ENCODE results near the gene KCNK3.

DNA sequence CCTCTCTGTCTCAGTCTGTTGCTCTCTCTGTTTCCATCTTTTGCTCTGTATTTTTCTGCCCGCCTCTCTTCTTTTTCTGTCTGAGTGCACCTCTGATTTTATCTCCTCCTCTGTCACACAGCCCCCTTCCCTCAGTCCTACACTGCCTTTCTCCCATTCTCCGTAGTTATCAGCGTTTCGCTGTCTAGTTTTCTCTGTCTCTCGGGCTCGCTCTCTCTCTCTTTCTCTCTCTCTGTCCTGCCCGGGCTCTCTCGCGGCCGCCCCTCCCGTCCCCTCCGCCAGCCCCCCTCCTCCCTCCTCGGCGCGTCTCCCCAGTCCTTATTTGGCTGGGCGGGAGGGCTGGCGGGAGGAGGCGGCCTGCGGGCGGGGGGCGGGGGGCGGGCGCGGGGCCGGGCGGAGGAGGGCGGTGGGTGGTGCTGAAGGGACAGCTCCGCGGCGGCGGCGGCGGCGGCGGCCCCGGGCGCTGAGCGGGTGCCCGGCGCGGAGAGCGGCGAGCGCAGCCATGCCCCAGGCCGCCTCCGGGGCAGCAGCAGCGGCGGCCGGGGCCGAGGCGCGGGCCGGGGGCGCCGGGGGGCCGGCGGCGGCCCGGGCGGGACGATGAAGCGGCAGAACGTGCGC, at the start of gene KCNK3:
- TF ChIP-seq, protein P1, sequence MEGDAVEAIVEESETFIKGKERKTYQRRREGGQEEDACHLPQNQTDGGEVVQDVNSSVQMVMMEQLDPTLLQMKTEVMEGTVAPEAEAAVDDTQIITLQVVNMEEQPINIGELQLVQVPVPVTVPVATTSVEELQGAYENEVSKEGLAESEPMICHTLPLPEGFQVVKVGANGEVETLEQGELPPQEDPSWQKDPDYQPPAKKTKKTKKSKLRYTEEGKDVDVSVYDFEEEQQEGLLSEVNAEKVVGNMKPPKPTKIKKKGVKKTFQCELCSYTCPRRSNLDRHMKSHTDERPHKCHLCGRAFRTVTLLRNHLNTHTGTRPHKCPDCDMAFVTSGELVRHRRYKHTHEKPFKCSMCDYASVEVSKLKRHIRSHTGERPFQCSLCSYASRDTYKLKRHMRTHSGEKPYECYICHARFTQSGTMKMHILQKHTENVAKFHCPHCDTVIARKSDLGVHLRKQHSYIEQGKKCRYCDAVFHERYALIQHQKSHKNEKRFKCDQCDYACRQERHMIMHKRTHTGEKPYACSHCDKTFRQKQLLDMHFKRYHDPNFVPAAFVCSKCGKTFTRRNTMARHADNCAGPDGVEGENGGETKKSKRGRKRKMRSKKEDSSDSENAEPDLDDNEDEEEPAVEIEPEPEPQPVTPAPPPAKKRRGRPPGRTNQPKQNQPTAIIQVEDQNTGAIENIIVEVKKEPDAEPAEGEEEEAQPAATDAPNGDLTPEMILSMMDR (IDR thresholded peaks at IDR 0.05), result no peak
- TF ChIP-seq EZH2 (IDR thresholded peaks at IDR 0.05; ENCODE audit: borderline replicate concordance, insufficient read depth, low read depth, low read length, poor library complexity, severe bottlenecking), result no peak

All from B cell (primary cell).